Measurements from ENCODE around the gene RXFP1. TPM values are rescaled to one million over a fixed set of nuclear protein-coding genes. Genes with fewer than 3 reads are reported as not detected.

RXFP1 gene
- polyA plus RNA-seq, 1 of the 3 experiments (the other 2 are of a cell fraction) = not detected

GRCh38 chr4:158688813-158689212, 167.1 kb downstream of the RXFP1 start:
- Histone ChIP-seq H2AFZ (ENCODE audit: low read depth) (no peak overlapping the region), H3K4me2 (no peak overlapping the region), H3K79me2 (ENCODE audit: insufficient read depth) (no peaks in the 10 kb centered on the region), H3K9me2 (no peaks in the 10 kb centered on the region), H3K4me3 (ENCODE audit: low read depth in 2 of 2, low read length in 1 of 2) (no peak overlapping the region), H3F3A (replicated peaks; ENCODE audit: insufficient read depth) (peaks cover 3% of the 10 kb centered on the region), H4K20me1 (ENCODE audit: insufficient read depth) (no peaks in the 10 kb centered on the region), H3K27me3 (ENCODE audit: insufficient read depth) (no peaks in the 10 kb centered on the region), H3K27ac (ENCODE audit: low read depth in 2 of 2, low read length in 1 of 2) (no peak overlapping the region), H3K36me3 (replicated peaks in 1 of 2; ENCODE audit: control insufficient read depth in 1 of 2, insufficient read depth in 2 of 2, low read length in 1 of 2) (no peaks in the 10 kb centered on the region), H3K9ac (no peak overlapping the region), H3K9me3 (no peaks in the 10 kb centered on the region), H3K4me1 (ENCODE audit: control insufficient read depth in 1 of 2, insufficient read depth in 2 of 2, low read depth in 1 of 2, low read length in 1 of 2) (no peaks in the 10 kb centered on the region)
- 57% methylated on average over 1 of the region's 1 CpG for WGBS (ENCODE audit: low lambda C conversion rate)
- DNase-seq = no peak
- ChIA-PET POLR2A (no interaction called here), CTCF (interaction anchor here (0.7 kb wide), 1 partner anchor 168 kb away, joined by 4 read pairs; no protein-coding TSS in a partner anchor)
- TF ChIP-seq MXI1 (IDR thresholded peaks at IDR 0.05; ENCODE audit: low read depth, low read length) (no peak), NFIC (IDR thresholded peaks at IDR 0.05; ENCODE audit: borderline replicate concordance) (no peak)

Small RNA genes lying within 50 kb of the gene (small RNA-seq; reads per million reads assigned to genes)
- 0 reads per million in 7 experiments for gene RF00012

Other genes with a start within 250 kb of the RXFP1 start
- 7.0 and 7.1 TPM in 2 replicates for gene C4orf46, start 150.0 kb downstream of the RXFP1 start, polyA plus RNA-seq (2012; rRNA removed)
- gene ETFDH, start 150.4 kb downstream of the RXFP1 start, polyA plus RNA-seq (2012; rRNA removed) = 12.1 and 15.7 TPM in 2 replicates
- gene PPID, start 201.5 kb downstream of the RXFP1 start, polyA plus RNA-seq (2012; rRNA removed) = 13.2 and 20.2 TPM in 2 replicates
- 0.97 and 1.6 TPM in 2 replicates for gene FNIP2, start 247.1 kb downstream of the RXFP1 start, polyA plus RNA-seq (2012; rRNA removed)

All from SK-N-SH (cell line).